ENCODE results near the gene SLC50A1. TPM values are rescaled to one million over a fixed set of nuclear protein-coding genes. Genes with fewer than 3 reads are reported as not detected.

The SLC50A1 gene
- total RNA-seq, 1 donor from 2014 or later = 43.9 TPM

GRCh38 chr1:155125946-155126555 lies 9.6 kb upstream of the SLC50A1 start:
- peaks cover 22% of the 10 kb centered on the region for H3K27me3 Mint-ChIP-seq (ENCODE audit: unreplicated experiment)
- H3K4me3 Mint-ChIP-seq (ENCODE audit: unreplicated experiment) = peak overlapping the region; percentile 96
- H3K36me3 Mint-ChIP-seq (ENCODE audit: low read depth, unreplicated experiment) = peaks cover 28% of the 10 kb centered on the region
- no peak overlapping the region for H3K27ac Mint-ChIP-seq (ENCODE audit: unreplicated experiment)
- no peaks in the 10 kb centered on the region for H3K9me3 Mint-ChIP-seq (ENCODE audit: unreplicated experiment)
- H3K4me1 Mint-ChIP-seq (ENCODE audit: unreplicated experiment) = peaks cover 42% of the 10 kb centered on the region
- DNase-seq (ENCODE audit: low spot score) = peak; percentile 22
- no peak for TF ChIP-seq CTCF (IDR thresholded peaks at IDR 0.05; ENCODE audit: unreplicated experiment)

- Mint-ChIP-seq H3K27me3 (ENCODE audit: unreplicated experiment) (peaks cover 25% of the 10 kb centered on the region), H3K27ac (ENCODE audit: unreplicated experiment) (peak overlapping the region; percentile 96)
Observed at GRCh38 chr1:155126556-155127104, 9.0 kb upstream of the SLC50A1 start.

GRCh38 chr1:155127105-155127966 lies 8.3 kb upstream of the SLC50A1 start, which contains the start of gene EFNA1:
Gene EFNA1 (plus strand): TSS chr1:155127876. CDS start chr1:155127978, 102 bp downstream.
- Mint-ChIP-seq H3K27me3 (ENCODE audit: unreplicated experiment) (peaks cover 26% of the 10 kb centered on the region), H3K4me1 (ENCODE audit: unreplicated experiment) (peaks cover 47% of the 10 kb centered on the region), H3K9me3 (ENCODE audit: unreplicated experiment) (no peaks in the 10 kb centered on the region), H3K27ac (ENCODE audit: unreplicated experiment) (peak within 1 kb of the TSS; percentile 98), H3K4me3 (ENCODE audit: unreplicated experiment) (peak within 1 kb of the TSS; percentile 100), H3K36me3 (ENCODE audit: low read depth, unreplicated experiment) (peaks cover 38% of the 10 kb centered on the region)
- TF ChIP-seq CTCF (IDR thresholded peaks at IDR 0.05; ENCODE audit: unreplicated experiment) = no peak
- DNase-seq (ENCODE audit: low spot score) = peak; percentile 73

More at GRCh38 chr1:155126556-155127104, 9.0 kb upstream of the SLC50A1 start:
- Mint-ChIP-seq H3K36me3 (ENCODE audit: low read depth, unreplicated experiment) (peaks cover 34% of the 10 kb centered on the region), H3K4me3 (ENCODE audit: unreplicated experiment) (peak overlapping the region; percentile 96), H3K4me1 (ENCODE audit: unreplicated experiment) (peaks cover 44% of the 10 kb centered on the region), H3K9me3 (ENCODE audit: unreplicated experiment) (no peaks in the 10 kb centered on the region)
- no peak for TF ChIP-seq CTCF (IDR thresholded peaks at IDR 0.05; ENCODE audit: unreplicated experiment)
- peak; percentile 47 for DNase-seq (ENCODE audit: low spot score)

GRCh38 chr1:155127967-155128754 lies 7.5 kb upstream of the SLC50A1 start:
- Mint-ChIP-seq H3K27me3 (ENCODE audit: unreplicated experiment) (peaks cover 26% of the 10 kb centered on the region), H3K9me3 (ENCODE audit: unreplicated experiment) (no peaks in the 10 kb centered on the region), H3K27ac (ENCODE audit: unreplicated experiment) (peak overlapping the region; percentile 98), H3K4me1 (ENCODE audit: unreplicated experiment) (peaks cover 46% of the 10 kb centered on the region), H3K4me3 (ENCODE audit: unreplicated experiment) (peak overlapping the region; percentile 100), H3K36me3 (ENCODE audit: low read depth, unreplicated experiment) (peaks cover 40% of the 10 kb centered on the region)
- TF ChIP-seq CTCF (IDR thresholded peaks at IDR 0.05; ENCODE audit: unreplicated experiment) = no peak
- no peak for DNase-seq (ENCODE audit: low spot score)

Data from endothelial cell (in vitro differentiated cells).